CD4-positive, CD25-positive, alpha-beta regulatory T cell (primary cell): Measurements from ENCODE around the gene MTCH1. TPM values are rescaled to one million over a fixed set of nuclear protein-coding genes. Genes with fewer than 3 reads are reported as not detected.

ENCODE experiments used
- ATAC-seq, 2 donors: fragments of 150-1000 bp; cut with Tn5 transposase; one replicate each; pipeline ENCODE4 v1.10.0; 2021; ENCODE audit warnings: low read depth in 2 of 2, moderate number of reproducible peaks in 2 of 2, moderate library complexity in 1 of 2
- DNase-seq, 3 donors: peaks; one replicate each; pipeline versions ENCODE4 v3.0.0 to v3.0.0-alpha.2; 2012 to 2022; ENCODE audit warnings: mixed read lengths in 1 of 3
- H3K27ac ChIP-seq: one replicate; pipeline ENCODE4 v1.7.0; 2013; ENCODE audit warnings: mild to moderate bottlenecking, low read length; ENCODE audit not compliant: insufficient read depth, poor library complexity, severe bottlenecking
- H3K27me3 ChIP-seq: one replicate; pipeline ENCODE4 v1.7.0; 2013; ENCODE audit warnings: low read length; ENCODE audit not compliant: control insufficient read depth, insufficient read depth
- H3K36me3 ChIP-seq: one replicate; pipeline ENCODE4 v1.7.0; 2013; ENCODE audit warnings: mild to moderate bottlenecking, low read length, moderate library complexity; ENCODE audit not compliant: control insufficient read depth, insufficient read depth
- H3K4me1 ChIP-seq: 2 replicates; pipeline ENCODE4 v1.7.0; 2013; ENCODE audit warnings: mild to moderate bottlenecking, low read length; ENCODE audit not compliant: insufficient read depth, control insufficient read depth, poor library complexity, severe bottlenecking
- H3K4me3 ChIP-seq: one replicate; pipeline ENCODE4 v1.7.0; 2013; ENCODE audit warnings: low read depth, mild to moderate bottlenecking, low read length, moderate library complexity
- H3K9me3 ChIP-seq, 2 experiments: 1 replicate in 1 of 2; 2 replicates in 1 of 2; pipeline ENCODE4 v1.7.0; 2013; ENCODE audit warnings: low read length in 2 of 2, mild to moderate bottlenecking in 1 of 2, moderate library complexity in 1 of 2; ENCODE audit not compliant: control insufficient read depth in 2 of 2
- H3K27ac Mint-ChIP-seq, 3 donors: one replicate each; pipeline ENCODE4 v1.8.0; 2020 to 2022; ENCODE audit warnings: mild to moderate bottlenecking in 3 of 3, mixed read lengths in 3 of 3, moderate library complexity in 2 of 3
- H3K27me3 Mint-ChIP-seq: one replicate; pipeline ENCODE4 v1.8.0; 2022; ENCODE audit warnings: mild to moderate bottlenecking, mixed read lengths
- H3K36me3 Mint-ChIP-seq: one replicate; pipeline ENCODE4 v1.8.0; 2020; ENCODE audit warnings: mixed read lengths
- H3K4me1 Mint-ChIP-seq, 4 donors: one replicate each; pipeline ENCODE4 v1.8.0; 2020 to 2022; ENCODE audit warnings: mixed read lengths in 4 of 4, mild to moderate bottlenecking in 1 of 4
- H3K4me3 Mint-ChIP-seq, 4 donors: one replicate each; pipeline ENCODE4 v1.8.0; 2020 to 2022; ENCODE audit warnings: mild to moderate bottlenecking in 4 of 4, mixed read lengths in 4 of 4, moderate library complexity in 3 of 4
- H3K9me3 Mint-ChIP-seq, 7 donors: one replicate each; pipeline ENCODE4 v1.8.0; 2020 to 2022; ENCODE audit warnings: mixed read lengths in 7 of 7, mild to moderate bottlenecking in 3 of 7, moderate library complexity in 2 of 7
- polyA plus RNA-seq, 4 donors: library from polyadenylated mRNA; unstranded; fragments of 300-500 nt; fragmentation: Illumina TruSeq; gene quantifications; one replicate each; pipeline ENCODE4 v1.2.3, GENCODE V29; 2021
- total RNA-seq: library from RNA; stranded (reverse); gene quantifications from one replicate; pipeline ENCODE4 v1.2.3, GENCODE V29; 2022

MTCH1 gene
- total and polyA plus RNA-seq, 5 donors from 2014 or later, result 83.9 to 220 (median 92.5) TPM

- Histone ChIP-seq H3K4me1 (no peaks in the 10 kb centered on the region), H3K27me3 (no peaks in the 10 kb centered on the region), H3K4me3 (no peak overlapping the region), H3K27ac (no peak overlapping the region), H3K9me3 (no peaks in the 10 kb centered on the region), H3K36me3 (peaks cover 86% of the 10 kb centered on the region)
- no peak for DNase-seq
- peaks cover 38% of the 10 kb centered on the region for H3K36me3 Mint-ChIP-seq
- no peaks in the 10 kb centered on the region for H3K27me3 Mint-ChIP-seq
- no peak for ATAC-seq
- peak overlapping the region in 1 of 3 donors; percentile 9 for H3K27ac Mint-ChIP-seq
- no peak overlapping the region for H3K4me3 Mint-ChIP-seq
- H3K4me1 Mint-ChIP-seq, result peaks cover 0 to 6% (median 1%) of the 10 kb centered on the region in 4 donors
- H3K9me3 Mint-ChIP-seq, result no peaks in the 10 kb centered on the region
Measured at GRCh38 chr6:36920049-36920448, 65.9 kb downstream of the MTCH1 start.

Other genes starting within 250 kb of the MTCH1 start
- gene CPNE5, start 146.8 kb downstream of the MTCH1 start, total RNA-seq, result 4.3 TPM
- 1 to 10 TPM in 1 of 4 donors, under 1 TPM in 3; 0.16 to 2.5 (median 0.78) TPM for gene CPNE5, start 146.8 kb downstream of the MTCH1 start, polyA plus RNA-seq
- gene PPIL1, start 111.4 kb downstream of the MTCH1 start, total RNA-seq, result 6.1 TPM
- gene PPIL1, start 111.4 kb downstream of the MTCH1 start, polyA plus RNA-seq, result 10 to 100 TPM; 17.8 to 31.0 (median 24.0) TPM
- gene C6orf89, start 100.2 kb downstream of the MTCH1 start, total RNA-seq, result 33.8 TPM
- 10 to 100 TPM; 39.8 to 49.1 (median 45.4) TPM for gene C6orf89, start 100.2 kb downstream of the MTCH1 start, polyA plus RNA-seq
- 62.2 TPM for gene PI16, start 31.5 kb downstream of the MTCH1 start, total RNA-seq
- gene PI16, start 31.5 kb downstream of the MTCH1 start, polyA plus RNA-seq, result 100 to 1,000 TPM in 1 of 4 donors, 10 to 100 TPM in 3; 31.9 to 113 (median 77.1) TPM
- 1.9 TPM for gene FGD2, start 19.5 kb upstream of the MTCH1 start, total RNA-seq
- gene FGD2, start 19.5 kb upstream of the MTCH1 start, polyA plus RNA-seq, result under 1 TPM in 3 of 4 donors, not detected in 1; 0.21 to 0.77 (median 0.43) TPM
- gene PIM1, start 184.0 kb upstream of the MTCH1 start, total RNA-seq, result 161 TPM
- gene PIM1, start 184.0 kb upstream of the MTCH1 start, polyA plus RNA-seq, result 100 to 1,000 TPM; 105 to 149 (median 127) TPM